Stimulated activated naive CD4-positive, alpha-beta T cell treated with Interleukin-2 at 50 U/mL for 16 hours (primary cell): ENCODE measurements around the gene COBL.

Experiments
- DNase-seq: peaks from one replicate; lab custom pipeline; 2025; lab: John Stamatoyannopoulos, UW

COBL gene

GRCh38 chr7:51250512-51250911 is 66.1 kb downstream of the COBL start:
- DNase-seq: no peak

- no peak for DNase-seq
Measured at GRCh38 chr7:51249991-51250390, 66.6 kb downstream of the COBL start.

DNA sequence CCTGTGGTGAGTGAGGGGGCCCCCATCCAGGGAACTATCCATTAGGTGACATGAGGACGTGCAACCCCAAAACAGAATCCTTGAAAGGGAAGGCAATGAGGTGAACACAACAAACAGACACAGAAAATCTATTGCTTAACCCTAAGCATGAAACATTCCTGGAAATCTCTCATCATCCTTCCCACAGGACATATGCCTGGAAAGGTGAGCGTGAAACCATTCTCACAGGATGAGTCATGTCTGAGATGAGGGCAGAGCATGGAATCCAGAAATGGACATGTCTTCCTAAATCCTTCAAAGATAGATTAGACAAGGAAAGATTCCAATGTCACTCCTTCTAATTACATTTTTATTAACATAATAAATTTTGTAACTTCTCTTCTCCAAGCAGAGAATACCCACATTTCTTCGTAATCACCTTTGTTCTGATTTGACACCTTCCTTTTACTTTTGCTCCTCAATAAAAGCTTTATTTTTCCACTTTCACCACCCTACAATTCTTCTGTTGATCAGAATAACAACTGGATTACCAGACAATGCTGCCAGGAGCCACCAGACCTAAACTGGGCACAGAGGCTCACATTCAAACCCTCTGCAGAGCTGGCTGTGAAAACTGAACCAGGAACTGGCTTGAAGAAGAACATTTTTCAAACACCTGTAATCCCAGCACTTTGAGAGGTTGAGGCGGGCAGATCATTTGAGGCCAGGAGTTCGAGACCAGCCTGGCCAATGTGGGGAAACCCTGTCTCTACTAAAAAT is 67.2 kb downstream of the COBL start:
- no peak for DNase-seq

DNA sequence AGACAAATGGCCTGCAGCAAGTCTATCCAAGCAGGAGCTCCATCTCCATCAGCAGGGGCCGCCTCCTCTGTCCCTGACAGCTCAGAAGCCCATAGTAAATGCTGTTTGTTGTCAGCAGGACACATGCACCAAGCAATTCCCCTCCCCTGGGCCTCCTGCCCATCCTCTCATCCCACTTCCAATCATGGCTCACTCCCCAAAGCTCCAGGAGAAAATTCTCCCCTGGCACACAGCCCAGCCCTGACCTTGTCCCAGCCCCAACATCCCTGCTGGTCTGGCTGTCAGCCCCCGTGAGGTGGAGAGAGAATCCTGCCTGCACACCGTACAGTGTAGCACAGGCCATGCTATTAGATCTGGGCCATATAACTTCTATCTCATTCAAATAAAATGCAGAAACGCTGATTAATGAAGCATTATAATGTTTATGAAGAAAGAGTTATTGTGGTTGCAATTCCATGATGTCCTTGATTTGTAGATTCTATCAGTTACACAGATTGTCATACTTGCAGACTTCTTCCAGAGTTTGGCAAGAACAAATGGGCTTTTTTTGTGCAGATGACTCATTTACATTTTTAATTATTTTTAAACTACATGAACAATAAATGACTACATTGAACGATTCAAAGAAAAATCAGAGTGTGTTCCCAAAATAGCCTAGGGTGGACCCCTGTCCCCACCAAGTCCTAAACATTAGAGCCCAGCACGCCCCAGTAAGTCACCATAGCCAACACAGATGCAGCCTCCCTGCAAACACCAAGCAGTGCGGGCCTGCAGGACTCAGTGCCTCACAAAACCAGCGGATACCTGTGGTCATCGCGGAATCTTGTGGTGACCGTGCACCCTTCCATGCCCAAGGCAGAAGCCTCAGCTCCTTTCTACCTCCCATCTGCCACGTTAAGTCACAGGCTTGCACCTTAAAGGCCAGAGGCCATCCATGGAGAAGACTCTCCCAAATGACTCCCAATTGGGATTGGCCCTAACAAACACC is 70.1 kb downstream of the COBL start:
- DNase-seq: no peak

- DNase-seq: no peak
Measured at GRCh38 chr7:51244885-51245284, 71.7 kb downstream of the COBL start.

- DNase-seq: no peak
Measured at GRCh38 chr7:51244053-51244452, 72.6 kb downstream of the COBL start.

DNA sequence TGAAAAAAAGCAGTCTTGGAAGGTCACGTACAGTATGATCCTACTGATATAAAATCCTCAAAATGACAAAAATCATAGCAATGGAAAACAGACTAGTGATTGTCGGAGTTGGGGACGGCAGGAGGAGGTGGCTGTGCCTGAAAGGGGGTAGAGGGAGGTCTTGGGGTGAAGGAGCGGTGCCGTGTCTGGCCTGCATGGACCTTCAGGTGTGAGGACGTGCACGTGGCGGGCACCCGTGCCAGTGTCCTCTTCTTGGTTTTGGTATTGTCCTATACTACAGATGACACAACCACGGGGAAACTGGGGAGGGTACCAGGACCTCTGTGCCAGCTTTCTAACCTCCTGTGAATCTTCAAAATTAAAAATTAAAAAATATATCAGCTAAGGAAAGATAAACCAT is 73.0 kb downstream of the COBL start:
- DNase-seq: no peak

- no peak for DNase-seq
Measured at GRCh38 chr7:51242881-51243518, 73.6 kb downstream of the COBL start.

DNA sequence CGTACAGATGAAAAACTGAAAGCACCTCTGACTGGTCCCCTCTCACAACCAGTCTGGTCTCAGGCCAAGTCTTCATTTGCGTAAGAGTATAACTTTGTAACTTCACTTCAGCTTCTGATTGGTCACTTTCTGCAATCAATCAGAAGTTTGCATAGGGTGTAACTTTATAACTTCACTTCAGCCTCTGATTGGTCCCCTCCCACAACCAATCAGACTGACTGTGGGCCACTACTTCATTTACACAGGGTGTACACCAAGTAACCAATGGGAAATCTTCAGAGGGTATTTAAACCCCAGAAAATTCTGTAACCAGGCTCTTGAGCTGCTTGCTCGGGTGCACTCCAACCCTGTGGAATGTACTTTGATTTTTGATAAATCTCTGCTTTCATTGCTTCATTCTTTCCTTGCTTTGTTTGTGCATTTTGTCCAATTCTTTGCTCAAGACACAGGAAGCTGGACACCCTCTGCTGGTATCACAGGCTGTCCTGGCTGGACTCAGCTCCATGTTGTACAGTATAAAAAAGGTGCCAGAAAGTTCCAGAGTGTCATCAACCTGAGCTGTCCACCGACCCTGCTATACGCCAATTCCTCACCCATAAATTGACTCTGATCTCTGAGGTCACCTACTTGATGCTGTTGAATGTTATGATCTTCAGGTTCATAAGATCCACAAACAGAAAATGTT is 74.5 kb downstream of the COBL start:
- no peak for DNase-seq

DNA sequence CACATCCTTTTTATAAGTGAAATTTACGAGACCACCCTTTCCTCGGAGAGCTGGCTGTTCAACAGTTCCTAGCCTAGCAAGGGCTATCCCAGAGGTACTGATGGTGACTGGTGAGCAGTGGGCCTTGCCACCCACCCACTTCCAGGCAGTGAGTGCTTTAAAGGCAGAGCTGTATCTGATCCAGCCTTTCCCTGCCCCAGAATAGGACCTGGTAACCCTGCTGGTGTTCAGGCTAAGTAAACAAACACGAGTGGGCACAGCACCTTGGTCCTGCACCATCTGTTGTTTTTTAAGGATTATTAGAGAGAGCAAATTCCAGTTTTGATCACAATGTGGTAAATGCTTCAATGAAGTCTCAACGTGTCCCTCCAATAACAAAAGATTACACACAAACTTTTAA is 75.7 kb downstream of the COBL start:
- no peak for DNase-seq

GRCh38 chr7:51239691-51240090 is 76.9 kb downstream of the COBL start:
- DNase-seq: no peak

DNA sequence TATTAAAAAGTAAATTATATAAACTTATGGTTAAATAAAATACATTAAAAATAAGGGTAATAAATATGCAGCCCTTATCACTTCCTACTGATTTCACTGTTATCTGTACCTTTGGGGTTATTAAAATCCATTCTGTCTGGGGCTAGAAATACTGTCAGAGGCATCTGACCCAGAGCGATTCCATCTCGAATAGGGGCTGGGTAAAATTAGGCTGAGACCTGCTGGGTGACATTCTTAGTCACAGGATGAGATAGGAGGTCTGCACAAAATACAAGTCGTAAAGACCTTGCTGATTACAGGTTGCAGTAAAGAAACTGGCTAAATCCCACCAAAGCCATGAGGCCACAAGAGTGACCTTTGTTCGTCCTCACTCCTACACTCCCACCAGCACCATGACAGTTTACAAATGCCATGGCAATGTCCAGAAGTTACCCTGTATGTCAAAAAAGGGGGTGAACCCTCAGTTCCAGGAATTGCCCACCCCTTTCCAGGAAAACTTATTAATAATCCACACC is 77.6 kb downstream of the COBL start:
- no peak for DNase-seq

DNA sequence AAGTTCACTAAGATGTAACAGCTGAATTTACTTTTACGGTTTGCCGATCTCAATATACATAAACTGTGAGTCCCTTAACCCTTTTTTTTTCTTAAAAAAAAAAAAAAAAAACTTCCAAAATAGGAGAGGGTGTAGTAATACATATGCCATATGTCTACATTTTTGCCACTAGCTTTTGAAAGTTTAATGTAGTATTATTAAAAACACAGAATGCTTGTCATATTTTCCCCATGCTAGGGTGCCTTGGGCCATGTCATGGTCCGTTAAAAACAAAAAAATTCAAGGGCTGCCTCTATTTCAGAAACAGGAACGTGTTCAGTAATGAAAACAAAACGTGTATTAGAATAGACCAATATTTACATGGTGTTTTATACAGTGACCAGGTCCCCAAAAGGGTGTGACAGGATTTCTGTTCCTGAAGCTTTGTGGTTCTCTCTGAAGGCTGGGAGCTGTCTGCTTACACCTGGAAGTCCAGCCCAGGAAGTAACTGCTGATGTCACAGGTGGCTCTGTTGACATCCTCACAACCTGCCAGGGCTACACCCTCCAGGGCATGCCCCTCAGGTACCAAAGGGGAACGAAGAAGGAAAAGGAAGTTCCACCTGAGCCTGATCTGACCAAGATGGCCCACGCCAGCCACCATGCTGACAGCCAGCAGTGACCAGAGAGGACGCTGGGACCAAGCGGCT is 79.0 kb downstream of the COBL start:
- DNase-seq: no peak

- no peak for DNase-seq
Measured at GRCh38 chr7:51236470-51237132, 80.0 kb downstream of the COBL start.

GRCh38 chr7:51235593-51236313 is 80.9 kb downstream of the COBL start:
- DNase-seq: no peak

DNA sequence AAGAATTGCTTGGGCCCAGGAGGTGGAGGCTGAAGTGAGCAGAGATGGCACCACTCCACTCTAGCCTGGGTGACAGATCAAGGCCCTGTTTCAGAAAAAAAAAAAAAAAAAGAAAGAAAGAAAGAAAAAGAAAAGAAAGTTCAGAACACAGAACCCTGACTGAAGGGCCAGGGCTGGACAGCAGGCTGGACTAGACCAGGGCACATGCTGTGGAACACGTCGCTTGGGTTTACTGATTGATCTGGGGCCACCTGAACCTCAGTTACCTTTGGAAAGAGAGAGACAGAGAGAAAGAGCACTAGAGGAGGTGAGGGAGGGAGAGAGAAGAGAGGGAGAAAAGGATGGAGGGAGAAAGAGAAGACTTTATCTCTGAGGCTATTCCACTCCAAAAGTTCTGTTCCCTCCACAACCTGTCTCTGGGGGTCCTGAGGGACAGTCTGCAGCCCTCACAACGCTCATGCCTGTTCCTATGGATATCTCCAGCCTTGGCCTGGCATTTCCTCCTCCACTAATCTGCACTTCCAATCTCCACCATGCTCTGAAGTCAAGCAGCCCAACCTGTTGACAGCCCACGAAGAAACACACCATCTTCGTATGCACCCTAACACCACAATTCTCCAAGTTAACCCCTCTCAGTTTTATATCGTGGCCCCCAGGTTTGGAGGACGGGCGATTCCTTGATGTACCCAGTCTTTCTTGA is 81.8 kb downstream of the COBL start:
- DNase-seq: no peak

GRCh38 chr7:51234139-51234538 is 82.5 kb downstream of the COBL start:
- DNase-seq: no peak

DNA sequence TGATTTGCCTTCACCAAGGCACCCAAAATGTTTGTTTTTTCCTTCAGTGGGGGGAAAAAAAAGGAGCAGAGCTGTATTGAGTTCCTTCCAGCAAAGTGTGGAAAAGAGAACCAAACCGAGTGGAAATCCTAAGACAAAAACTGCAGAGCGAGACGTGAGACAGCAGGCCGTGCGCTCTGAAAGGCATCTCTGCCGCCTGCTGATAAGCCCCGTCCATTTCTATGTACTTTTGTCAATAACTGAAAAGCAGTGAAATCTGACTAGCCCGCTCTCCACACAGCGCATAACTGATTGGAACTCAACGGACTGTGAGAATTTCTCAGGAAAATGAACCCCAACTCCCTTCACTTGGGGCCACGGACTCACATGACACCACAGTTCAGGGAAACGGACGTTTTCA is 83.2 kb downstream of the COBL start:
- DNase-seq: no peak

DNA sequence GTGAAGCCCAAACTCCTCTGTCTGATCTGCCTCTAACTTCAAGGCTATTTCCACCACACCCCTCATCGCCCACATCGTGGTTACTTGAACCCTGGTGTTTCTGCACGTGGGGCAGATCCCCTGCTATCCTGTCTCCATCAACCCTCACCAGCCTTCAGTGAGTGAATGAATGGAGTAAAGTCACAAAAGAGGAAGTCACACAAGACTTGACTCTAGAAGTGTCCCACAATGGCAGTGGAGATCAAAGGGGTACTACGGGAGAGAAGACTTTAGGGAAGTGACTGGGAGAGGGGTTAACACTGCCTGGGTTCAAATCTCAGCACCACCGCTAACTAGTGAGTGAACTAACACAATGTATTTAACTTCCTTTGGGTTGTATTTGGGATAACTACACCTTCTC is 85.9 kb downstream of the COBL start:
- no peak for DNase-seq

DNA sequence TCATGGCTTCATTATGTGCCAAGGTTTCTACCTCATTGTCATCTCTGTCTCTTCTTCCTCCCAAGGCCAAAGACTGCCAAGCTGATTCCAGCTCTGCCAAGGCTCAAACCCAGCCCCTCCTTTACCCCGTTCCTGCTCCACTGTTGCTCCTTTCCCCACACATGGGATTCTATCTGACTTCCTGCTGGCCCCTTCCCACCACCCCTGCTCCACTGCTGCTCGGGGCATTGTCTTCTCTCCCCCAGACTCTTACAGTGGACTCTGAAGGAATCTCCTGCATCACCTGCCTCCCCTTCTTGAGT is 86.3 kb downstream of the COBL start:
- no peak for DNase-seq
